GM12878 (cell line): Measurements from ENCODE around the gene NOC2L. TPM values are rescaled to one million over a fixed set of nuclear protein-coding genes. Genes with fewer than 3 reads are reported as not detected.

Experiments used
- BCLAF1 ChIP-seq: fragments of 450-650 bp; IDR thresholded peaks from 2 replicates; pipeline ENCODE4 v1.6.1; 2017; ENCODE audit warnings: antibody characterized with exemption, mild to moderate bottlenecking, moderate library complexity
- CHD1 ChIP-seq: IDR thresholded peaks from 2 replicates; pipeline ENCODE4 v1.6.1; 2012; ENCODE audit warnings: low read depth, low read length, improper control_type of control experiment
- PKNOX1 ChIP-seq: fragments of 450-650 bp; IDR thresholded peaks from 2 replicates; pipeline ENCODE4 v1.6.1; 2016; ENCODE audit warnings: mild to moderate bottlenecking
- REST ChIP-seq: IDR thresholded peaks from 2 replicates; pipeline ENCODE4 v1.6.1; 2012; ENCODE audit warnings: mild to moderate bottlenecking, low read depth, low read length
- RFX5 ChIP-seq: IDR thresholded peaks from 2 replicates; pipeline ENCODE4 v1.6.1; 2011; ENCODE audit warnings: low read depth, low read length, improper control_type of control experiment
- SMARCA5 ChIP-seq: fragments of 450-650 bp; IDR thresholded peaks from 2 replicates; pipeline ENCODE4 v1.6.1; 2017; ENCODE audit warnings: mild to moderate bottlenecking
- SUPT20H ChIP-seq: IDR thresholded peaks from 2 replicates; pipeline ENCODE4 v1.6.1; 2011; ENCODE audit warnings: low read depth, mild to moderate bottlenecking, low read length, moderate library complexity, borderline replicate concordance; ENCODE audit not compliant: control insufficient read depth
- USF1 ChIP-seq: IDR thresholded peaks from 2 replicates; pipeline ENCODE4 v1.6.1; 2011; ENCODE audit warnings: borderline replicate concordance, low read depth, mild to moderate bottlenecking, moderate library complexity, mixed read lengths, low read length; ENCODE audit not compliant: insufficient read depth; ENCODE audit errors: extremely low read length
- USF2 ChIP-seq: IDR thresholded peaks from 2 replicates; pipeline ENCODE4 v1.6.1; 2011; ENCODE audit warnings: low read depth, low read length, improper control_type of control experiment, borderline replicate concordance
- ZBTB40 ChIP-seq: fragments of 450-650 bp; IDR thresholded peaks from 2 replicates; pipeline ENCODE4 v1.6.1; 2016; ENCODE audit warnings: mild to moderate bottlenecking, moderate library complexity, borderline replicate concordance
- polyA plus RNA-seq, 11 experiments: library from polyadenylated mRNA; depleted of rRNA in 4 of 11; unstranded in 6 of 11; stranded (reverse) in 5 of 11; fragments of >200 nt; fragmentation: Nextera tagmentation in 4 of 11; fragmentation: Illumina TruSeq in 1 of 11; extraction: Ambion mirVana in 4 of 11; extraction: Trizol in 1 of 11; gene quantifications; 1 replicate in 1 of 11; 2 replicates in 10 of 11; pipeline versions ENCODE4 v1.2.1 to v1.2.3, GENCODE V29; 2011 to 2016; ENCODE audit warnings: inconsistent platforms in 2 of 11, missing spikeins in 2 of 11, low read depth in 1 of 11
- total RNA-seq, 4 experiments: library from RNA; depleted of rRNA in 3 of 4; stranded (reverse); fragments of >200 nt in 3 of 4; fragmentation: Illumina TruSeq in 1 of 4; extraction: Trizol in 1 of 4; gene quantifications; 2 replicates each; pipeline versions ENCODE4 v1.2.1 to v1.2.3, GENCODE V29; 2013 to 2021

Gene NOC2L
- total and polyA plus RNA-seq, 10 of the 15 experiments (the other 5 are each of a cell fraction or from before 2014, with no cell fraction given) = 1.3 to 171 (median 64.3) TPM

- no peak for TF ChIP-seq BCLAF1
- no peak for TF ChIP-seq USF1
- no peak for TF ChIP-seq CHD1
- TF ChIP-seq ZBTB40 = no peak
- TF ChIP-seq SMARCA5 = no peak
- TF ChIP-seq RFX5 = no peak
- TF ChIP-seq REST = no peak
- TF ChIP-seq PKNOX1 = peak; percentile 51; the same call in 1 of the 2 replicates
- no peak for TF ChIP-seq SUPT20H
- no peak for TF ChIP-seq USF2
- TF ChIP-seq, all 136 proteins: peak for 8
These were observed 46.0 kb upstream of the NOC2L start (continued) for GRCh38 chr1:1004780-1005697.
